GM21360 (cell line): ENCODE data around the gene CCDC68.
"Not testable (repeated sequence)": the region's sequence is repeated elsewhere in the genome, so short reads cannot be mapped to it uniquely, and the experiment has no call there.

Source experiments
- ATAC-seq: cut with Tn5 transposase; IDR thresholded peaks from one replicate; pipeline ENCODE4 v1.9.1; 2021; ENCODE audit warnings: mild to moderate bottlenecking, moderate library complexity; ENCODE audit not compliant: unreplicated experiment

CCDC68 gene

DNA sequence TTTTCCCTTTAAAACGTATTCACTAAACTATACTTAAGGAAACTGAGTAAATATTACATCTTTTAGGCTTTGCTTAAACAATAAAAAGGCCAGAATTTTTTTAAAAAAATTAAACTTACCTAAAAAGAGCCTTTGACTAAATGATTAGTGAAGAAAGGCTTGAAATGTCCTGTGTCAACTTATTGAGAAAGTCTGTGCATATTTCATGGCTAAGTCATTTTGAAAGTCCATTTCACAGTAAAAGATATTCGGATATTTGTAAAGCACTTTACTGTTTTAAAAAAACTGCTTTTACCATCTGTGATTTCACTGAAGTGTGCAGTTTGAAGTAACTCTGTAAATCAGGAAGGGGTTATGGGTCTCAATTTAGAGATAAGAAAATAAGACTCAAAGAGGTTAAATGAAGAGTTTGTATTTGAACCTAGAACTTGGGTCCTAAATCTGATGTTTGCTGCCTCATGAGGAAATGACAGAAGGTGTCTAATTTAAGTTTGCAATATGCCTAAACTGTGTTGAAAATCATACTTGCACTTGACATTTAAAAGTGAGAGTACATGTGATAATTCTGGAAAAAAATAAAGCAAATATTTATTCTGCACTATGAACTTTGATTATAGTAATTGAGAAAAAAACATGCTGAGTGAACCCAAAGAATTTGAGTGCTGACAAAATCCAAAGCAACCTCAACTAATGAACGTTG lies 80.5 kb downstream of the CCDC68 start:
- ATAC-seq, result no peak

DNA sequence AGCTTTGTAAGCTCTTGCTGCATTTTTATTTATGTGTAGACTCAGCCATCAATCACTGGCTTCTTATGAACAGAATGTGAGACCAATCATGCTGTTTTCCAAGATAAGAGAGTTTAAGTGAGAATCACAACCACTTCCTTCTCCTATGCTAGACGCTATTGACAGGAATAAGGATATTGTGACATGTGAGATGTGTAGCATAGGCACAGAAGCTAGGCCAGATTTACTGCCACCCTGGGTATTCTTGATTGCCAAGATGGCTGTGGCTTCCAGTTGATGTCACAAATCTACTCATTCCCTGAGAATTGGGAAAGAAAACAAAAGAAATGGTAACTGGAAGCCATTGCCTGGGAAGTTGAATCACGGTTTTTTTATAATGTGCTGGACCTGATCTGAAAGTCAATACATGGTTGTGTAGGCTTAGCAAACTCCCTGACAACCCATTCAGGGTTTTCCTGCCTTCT lies 81.1 kb downstream of the CCDC68 start:
- ATAC-seq, result no peak

DNA sequence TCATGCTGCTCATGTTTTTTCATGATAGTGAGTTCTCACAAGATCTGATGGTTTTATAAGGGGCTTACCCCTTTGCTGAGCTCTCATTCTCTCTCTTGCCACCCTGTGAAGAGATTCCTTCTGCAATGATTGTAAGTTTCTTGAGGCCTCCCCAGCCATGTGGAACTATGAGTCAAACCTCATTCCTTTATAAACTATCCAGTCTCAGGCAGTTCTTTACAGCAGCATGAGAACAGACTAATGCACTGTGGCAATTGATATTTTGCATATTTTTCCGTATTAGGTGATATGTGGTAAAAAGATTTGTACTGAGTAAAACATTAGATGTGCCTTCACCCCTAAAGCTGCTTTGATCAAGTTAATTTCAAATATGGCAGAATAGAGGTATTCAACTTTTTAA lies 82.2 kb downstream of the CCDC68 start:
- no peak for ATAC-seq

DNA sequence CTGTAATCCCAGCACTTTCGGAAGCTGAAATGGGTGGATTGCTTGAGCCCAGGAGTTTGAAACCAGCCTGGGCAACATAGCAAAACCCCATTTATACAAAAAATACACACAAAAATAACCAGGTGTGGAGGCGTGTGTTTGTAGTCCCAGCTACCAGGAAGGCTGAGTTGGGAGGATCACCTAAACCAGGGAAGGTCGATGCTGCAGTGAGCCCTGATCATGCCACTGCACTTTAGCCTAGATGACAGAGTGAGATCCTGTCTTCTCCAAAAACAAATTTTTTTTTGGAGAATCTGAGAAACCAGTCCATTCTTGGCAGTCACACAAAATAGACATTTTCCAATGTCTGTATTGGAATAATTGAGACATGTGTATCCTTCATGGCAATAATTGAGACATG lies 84.2 kb downstream of the CCDC68 start:
- no peak for ATAC-seq

DNA sequence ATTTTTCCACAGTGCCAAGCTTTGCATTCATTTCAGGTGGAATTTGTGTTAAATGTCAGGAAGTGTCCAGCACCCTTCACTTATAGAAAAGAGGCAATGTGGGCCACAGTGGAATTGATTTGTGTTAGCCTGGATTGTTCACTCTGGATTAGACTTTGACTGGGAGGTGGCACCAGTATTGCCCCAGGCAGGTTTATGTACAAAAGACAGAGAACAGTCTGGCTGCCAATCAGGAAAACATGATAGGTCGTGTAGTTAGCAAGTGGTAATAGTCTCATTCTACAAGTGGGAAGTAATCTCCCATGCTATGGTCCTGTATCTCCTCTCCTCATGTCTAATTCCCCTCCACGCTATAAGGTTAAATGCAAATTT lies 85.4 kb downstream of the CCDC68 start:
- no peak for ATAC-seq

DNA sequence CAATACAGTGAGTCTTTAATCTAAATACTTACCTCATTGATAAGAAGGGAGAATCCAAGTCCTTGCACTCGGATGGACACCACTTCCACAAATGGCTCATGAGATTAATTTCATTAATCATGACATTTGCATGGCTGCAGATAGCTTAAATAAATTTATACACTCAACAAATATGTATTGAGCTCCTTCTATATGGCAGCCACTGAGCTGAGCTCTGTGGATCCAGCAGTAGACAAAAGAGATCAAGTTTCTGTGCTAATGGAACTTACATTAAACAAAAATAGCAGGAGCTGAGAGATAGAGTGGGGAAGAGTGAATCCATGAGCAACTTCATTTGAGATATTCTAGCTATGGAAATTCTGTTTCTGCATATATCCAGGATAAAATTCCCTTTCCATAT lies 86.6 kb downstream of the CCDC68 start:
- no peak for ATAC-seq

DNA sequence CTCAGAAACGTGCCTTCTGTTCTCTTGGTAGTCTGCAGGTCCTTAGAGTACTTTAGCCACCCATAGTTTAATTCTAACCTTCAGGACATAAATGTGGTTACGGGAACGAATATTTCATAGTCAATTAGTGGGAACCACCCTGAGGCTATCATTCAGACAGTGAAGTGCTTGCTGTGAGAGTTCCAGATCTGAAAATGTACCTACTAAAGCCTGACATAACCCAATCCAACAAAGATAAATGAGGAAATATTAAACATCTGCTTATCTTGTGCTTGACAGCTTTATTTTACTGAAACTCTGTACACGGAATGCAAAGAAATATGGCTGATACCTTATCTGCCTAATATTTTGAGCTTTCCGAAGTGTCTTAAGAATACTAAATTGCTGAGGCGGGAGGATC lies 88.0 kb downstream of the CCDC68 start:
- no peak for ATAC-seq

DNA sequence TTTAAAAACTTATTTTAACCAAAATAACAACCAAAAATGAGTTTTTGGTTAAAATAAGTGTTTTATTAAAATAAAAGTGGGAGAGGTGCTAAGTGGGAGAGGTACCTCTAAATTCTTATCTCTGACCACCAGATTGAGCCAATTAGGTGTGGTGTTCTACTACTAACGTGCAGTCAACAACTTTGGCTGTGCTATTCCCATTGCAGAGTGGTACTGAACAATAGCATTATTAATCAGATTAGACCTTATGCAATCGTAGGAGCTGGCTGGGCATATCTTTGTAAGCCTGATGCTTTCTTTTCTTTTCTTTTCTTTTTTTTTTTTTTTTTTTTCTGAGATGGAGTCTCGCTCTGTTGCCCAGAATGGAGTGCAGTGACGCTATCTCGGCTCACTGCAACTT lies 92.1 kb downstream of the CCDC68 start:
- no peak for ATAC-seq

DNA sequence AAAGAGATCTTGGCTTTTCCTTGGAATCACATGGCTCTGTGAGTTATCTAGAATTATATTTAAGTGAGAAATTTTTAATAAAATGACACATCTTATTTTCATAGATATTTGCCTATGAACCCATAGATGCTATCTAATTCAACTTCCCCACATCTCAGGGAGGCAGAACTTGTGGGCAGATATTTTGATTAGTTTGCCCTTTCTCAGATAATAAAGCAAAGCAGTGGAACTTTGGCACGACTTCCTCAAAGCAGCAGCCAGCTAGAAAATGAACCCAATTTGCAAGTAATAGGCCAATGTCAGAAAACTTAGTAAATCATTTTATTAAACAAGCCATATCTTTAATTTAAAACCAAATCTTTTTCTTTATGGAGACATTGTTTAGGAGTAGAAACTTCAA lies 98.3 kb downstream of the CCDC68 start:
- ATAC-seq, result no peak

DNA sequence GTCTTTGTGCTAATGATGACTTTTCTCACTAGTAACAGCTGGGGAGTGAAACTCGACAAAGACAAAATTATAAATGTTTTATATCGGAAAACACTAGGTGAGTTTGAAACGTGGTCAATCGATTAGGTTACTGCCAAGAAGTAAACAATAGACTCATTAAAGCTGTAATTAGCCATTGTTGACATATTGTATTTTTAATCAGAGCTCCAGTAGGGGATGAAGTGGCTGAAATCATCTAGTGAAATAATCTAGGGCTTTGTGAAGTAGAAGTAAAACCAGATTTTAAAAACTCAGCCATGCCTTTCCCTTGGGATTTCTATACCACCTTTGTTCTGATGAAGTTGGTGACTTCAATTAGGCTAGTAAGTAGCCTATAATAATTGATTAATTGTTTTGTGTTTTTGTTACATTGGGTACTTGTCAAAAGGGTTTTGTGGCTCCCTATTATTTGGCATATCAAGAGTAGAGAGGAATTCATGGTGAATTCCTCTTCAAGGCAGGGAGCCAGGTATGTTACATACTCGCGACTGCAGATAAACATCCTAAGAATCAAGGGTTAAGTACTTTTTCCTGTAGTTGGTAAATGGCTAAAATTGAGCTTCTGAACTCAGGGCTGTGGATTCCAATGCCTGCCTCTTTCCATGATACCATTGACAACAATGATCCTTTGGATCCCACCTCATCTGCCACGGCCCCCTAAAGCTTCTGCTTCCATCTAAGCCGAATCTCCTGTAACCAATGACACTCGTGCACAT lies 99.4 kb downstream of the CCDC68 start:
- ATAC-seq, result no peak

DNA sequence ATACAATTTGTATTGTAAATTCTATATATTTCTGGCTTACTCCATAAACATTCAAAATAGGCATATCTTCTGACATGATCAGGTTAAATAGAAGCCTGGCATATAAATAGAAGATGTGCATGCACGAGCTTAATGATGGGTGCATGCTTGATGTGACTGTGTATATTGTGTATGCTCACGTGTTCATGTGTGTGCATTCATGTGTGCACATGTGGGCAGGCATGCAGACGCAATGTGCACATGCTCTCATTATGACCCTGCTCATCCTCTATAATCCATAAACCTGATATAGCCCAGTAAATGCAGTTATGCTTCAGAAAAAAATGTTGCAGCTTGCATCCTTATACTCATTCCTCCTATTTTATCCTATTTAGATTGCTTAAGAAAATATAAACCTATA lies 101.8 kb downstream of the CCDC68 start:
- no peak for ATAC-seq

DNA sequence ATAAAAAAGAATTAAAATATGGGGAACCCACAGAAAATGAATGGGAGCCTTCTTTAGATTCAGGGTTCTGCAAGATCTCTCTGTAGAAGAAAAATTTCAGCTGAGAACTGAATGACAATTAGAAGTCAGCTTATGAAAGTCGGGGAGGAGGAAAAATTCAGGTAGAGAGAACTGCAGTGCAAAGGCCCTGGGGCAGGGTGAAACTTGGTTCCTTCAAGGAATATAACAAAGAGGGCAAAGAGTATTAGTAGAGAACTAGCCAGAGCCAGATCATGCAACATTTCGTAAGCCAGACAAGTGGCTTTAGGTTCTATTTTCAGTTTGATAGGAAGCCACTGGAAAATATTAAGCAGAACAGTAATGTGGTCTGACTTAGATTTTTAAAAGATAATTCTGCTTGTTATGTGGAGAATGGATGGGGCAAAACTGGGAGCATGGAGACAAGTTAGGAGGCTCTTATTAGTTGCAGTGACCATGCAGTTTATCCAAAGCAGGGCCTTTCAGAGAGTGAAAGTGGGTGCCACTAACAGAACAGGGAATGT lies 103.1 kb downstream of the CCDC68 start:
- ATAC-seq, result no peak

DNA sequence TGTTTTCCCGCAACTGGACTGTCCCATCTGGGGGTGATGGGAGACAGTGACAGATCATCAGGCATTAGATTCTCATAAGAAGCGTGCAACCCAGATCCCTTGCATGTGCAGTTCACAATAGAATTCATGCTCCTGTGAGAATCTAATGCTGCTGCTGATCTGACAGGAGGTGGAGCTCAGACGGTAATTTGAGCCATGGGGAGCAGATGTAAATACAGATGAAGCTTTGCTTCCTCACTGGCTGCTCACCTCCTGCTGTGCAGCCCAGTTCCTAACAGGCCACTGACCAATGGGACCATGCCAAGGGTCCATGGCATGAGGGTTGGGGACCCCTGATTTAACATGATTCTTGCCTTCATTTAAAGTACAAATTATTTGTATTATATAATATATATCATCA lies 104.2 kb downstream of the CCDC68 start:
- not testable (repeated sequence) for ATAC-seq

DNA sequence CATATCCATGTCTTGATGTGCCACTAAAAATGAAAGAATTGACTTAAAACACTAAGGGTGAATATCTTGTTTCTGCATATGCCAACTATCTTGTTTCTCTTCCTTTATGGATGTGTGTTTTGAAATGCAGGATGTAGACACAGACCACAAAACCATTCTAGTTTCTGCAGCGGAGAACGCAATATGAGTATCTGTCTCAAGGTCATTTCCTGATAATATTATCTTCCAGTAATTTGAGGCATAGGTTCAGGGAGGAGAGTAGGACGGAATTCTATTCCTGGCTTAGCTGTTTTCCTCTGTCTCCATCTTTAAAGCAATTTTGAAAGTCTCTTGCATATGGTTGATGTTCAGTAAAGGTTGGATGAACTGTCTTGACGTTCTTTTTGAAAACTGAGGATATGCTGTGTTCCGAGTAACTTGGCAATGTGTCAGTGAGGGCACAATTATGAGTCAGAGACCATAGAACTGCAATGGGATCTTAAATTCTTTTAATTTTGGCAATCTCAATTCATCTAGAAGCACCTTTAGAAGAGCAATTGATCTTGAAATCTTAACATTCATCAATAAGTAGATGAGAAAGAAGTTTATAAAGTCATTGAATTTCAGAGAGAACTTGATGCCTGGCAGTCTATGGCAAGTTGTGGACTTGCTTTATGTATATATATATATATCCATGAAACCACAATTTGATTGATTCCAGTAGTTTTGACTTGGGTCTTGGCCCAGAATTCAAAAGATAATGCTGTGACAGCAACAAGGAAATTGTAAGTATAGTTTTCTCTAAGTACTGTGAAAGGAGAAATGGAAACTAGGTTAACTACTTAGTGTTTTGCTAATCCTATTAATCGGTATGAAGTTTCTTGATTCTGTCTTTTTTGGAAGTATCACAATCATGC lies 106.2 kb downstream of the CCDC68 start:
- no peak for ATAC-seq
